Subcutaneous abdominal adipose tissue (tissue), 5 donors: ENCODE data around the gene CGAS.
"Not testable (repeated sequence)": the region's sequence is repeated elsewhere in the genome, so short reads cannot be mapped to it uniquely, and the experiment has no call there.

Source experiments
- H3K27ac ChIP-seq: one replicate; pipeline ENCODE4 v1.7.0; 2013; ENCODE audit warnings: low read depth, mild to moderate bottlenecking, inconsistent platforms, low read length, moderate library complexity
- H3K27me3 ChIP-seq, 5 donors: one replicate each; pipeline ENCODE4 v1.7.0; 2013; ENCODE audit warnings: low read length in 5 of 5, inconsistent platforms in 1 of 5; ENCODE audit not compliant: control insufficient read depth in 5 of 5, insufficient read depth in 4 of 5
- H3K36me3 ChIP-seq, 5 donors: one replicate each; pipeline ENCODE4 v1.7.0; 2013; ENCODE audit warnings: low read length in 5 of 5; ENCODE audit not compliant: control insufficient read depth in 5 of 5, insufficient read depth in 5 of 5
- H3K4me1 ChIP-seq, 5 donors: one replicate each; pipeline ENCODE4 v1.7.0; 2013; ENCODE audit warnings: low read length in 5 of 5, mild to moderate bottlenecking in 3 of 5, moderate library complexity in 1 of 5; ENCODE audit not compliant: control insufficient read depth in 5 of 5, insufficient read depth in 5 of 5
- H3K4me3 ChIP-seq, 5 donors: one replicate each; pipeline ENCODE4 v1.7.0; 2013; ENCODE audit warnings: low read length in 5 of 5, low read depth in 1 of 5
- H3K9ac ChIP-seq, 5 donors: one replicate each; pipeline ENCODE4 v1.7.0; 2013; ENCODE audit warnings: low read length in 5 of 5, mild to moderate bottlenecking in 4 of 5, moderate library complexity in 3 of 5
- H3K9me3 ChIP-seq, 5 donors: one replicate each; pipeline ENCODE4 v1.7.0; 2013; ENCODE audit warnings: low read length in 5 of 5; ENCODE audit not compliant: control insufficient read depth in 5 of 5
- donor health status: healthy.
- donor health status: healthy.
- donor health status: healthy.
- donor health status: healthy.
- donor health status: healthy.

CGAS gene

GRCh38 chr6:73400656-73401055 is 51.4 kb downstream of the CGAS start:
- Histone ChIP-seq H3K9ac (no peak overlapping the region), H3K27me3 (no peaks in the 10 kb centered on the region), H3K9me3 (no peaks in the 10 kb centered on the region), H3K4me1 (peaks cover 0 to 3% (median 0%) of the 10 kb centered on the region in 5 donors), H3K27ac (no peak overlapping the region), H3K4me3 (no peak overlapping the region), H3K36me3 (no peaks in the 10 kb centered on the region)

GRCh38 chr6:73395875-73396274 is 56.2 kb downstream of the CGAS start:
- Histone ChIP-seq H3K9ac (no peak overlapping the region), H3K27ac (no peak overlapping the region), H3K36me3 (no peaks in the 10 kb centered on the region), H3K27me3 (peaks cover 0 to 3% (median 0%) of the 10 kb centered on the region in 5 donors), H3K4me1 (peaks cover 0 to 3% (median 0%) of the 10 kb centered on the region in 5 donors), H3K9me3 (no peaks in the 10 kb centered on the region), H3K4me3 (no peak overlapping the region)

GRCh38 chr6:73394577-73395354 is 57.3 kb downstream of the CGAS start, which contains the start of gene DDX43:
DDX43 (plus strand) TSS chr6:73394828; CDS start chr6:73394906, 78 bp downstream.
- H3K9ac ChIP-seq = peak within 1 kb of the TSS in 1 of 5 donors; percentile 26

GRCh38 chr6:73393278-73393677 is 58.8 kb downstream of the CGAS start:
- H3K36me3 ChIP-seq = no peaks in the 10 kb centered on the region
- H3K9ac ChIP-seq = no peak overlapping the region
- H3K4me3 ChIP-seq = no peak overlapping the region
- H3K9me3 ChIP-seq = no peaks in the 10 kb centered on the region
- H3K27me3 ChIP-seq = peaks cover 0 to 3% (median 0%) of the 10 kb centered on the region in 5 donors
- peaks cover 2 to 11% (median 7%) of the 10 kb centered on the region in 5 donors for H3K4me1 ChIP-seq
- H3K27ac ChIP-seq = no peak overlapping the region

More at GRCh38 chr6:73394577-73395354, 57.3 kb downstream of the CGAS start, which contains the start of gene DDX43:
- peaks cover 0 to 3% (median 0%) of the 10 kb centered on the region in 5 donors for H3K4me1 ChIP-seq
- H3K27ac ChIP-seq = no peak within 1 kb of the TSS
- peaks cover 0 to 3% (median 0%) of the 10 kb centered on the region in 5 donors for H3K27me3 ChIP-seq
- peak within 1 kb of the TSS in 3 of 5 donors; percentile 28 to 42 (median 29) for H3K4me3 ChIP-seq
- H3K9me3 ChIP-seq = no peaks in the 10 kb centered on the region
- no peaks in the 10 kb centered on the region for H3K36me3 ChIP-seq

GRCh38 chr6:73392188-73392587 is 59.9 kb downstream of the CGAS start:
- not testable (repeated sequence) for H3K36me3 ChIP-seq, H3K9ac ChIP-seq, H3K4me3 ChIP-seq, H3K27ac ChIP-seq, H3K9me3 ChIP-seq, H3K27me3 ChIP-seq
- H3K4me1 ChIP-seq = peaks cover 2 to 12% (median 8%) of the 10 kb centered on the region in 5 donors

GRCh38 chr6:73391675-73392074 is 60.4 kb downstream of the CGAS start:
- peaks cover 2 to 12% (median 8%) of the 10 kb centered on the region in 5 donors for H3K4me1 ChIP-seq
- peaks cover 0 to 3% (median 0%) of the 10 kb centered on the region in 5 donors for H3K27me3 ChIP-seq
- H3K4me3 ChIP-seq = no peak overlapping the region
- H3K9ac ChIP-seq = no peak overlapping the region
- no peaks in the 10 kb centered on the region for H3K9me3 ChIP-seq
- no peak overlapping the region for H3K27ac ChIP-seq
- H3K36me3 ChIP-seq = no peaks in the 10 kb centered on the region

- Histone ChIP-seq H3K36me3 (no peaks in the 10 kb centered on the region), H3K27ac (no peak overlapping the region), H3K4me1 (peaks cover 2 to 12% (median 8%) of the 10 kb centered on the region in 5 donors), H3K9ac (no peak overlapping the region), H3K4me3 (no peak overlapping the region), H3K27me3 (peaks cover 0 to 3% (median 0%) of the 10 kb centered on the region in 5 donors), H3K9me3 (no peaks in the 10 kb centered on the region)
These were observed 62.2 kb downstream of the CGAS start for GRCh38 chr6:73389854-73390253.

- Histone ChIP-seq H3K4me3 (peak overlapping the region; percentile 71 to 83 (median 78)), H3K9me3 (no peaks in the 10 kb centered on the region), H3K27me3 (no peaks in the 10 kb centered on the region), H3K4me1 (peaks cover 0 to 12% (median 8%) of the 10 kb centered on the region in 5 donors), H3K36me3 (no peaks in the 10 kb centered on the region), H3K9ac (peak overlapping the region; percentile 25 to 80 (median 67)), H3K27ac (peak overlapping the region; percentile 50)
These were observed 63.1 kb downstream of the CGAS start for GRCh38 chr6:73388800-73389512.

- no peaks in the 10 kb centered on the region for H3K9me3 ChIP-seq
- H3K9ac ChIP-seq = peak overlapping the region in 4 of 5 donors; percentile 25 to 80 (median 72)
- H3K27ac ChIP-seq = no peak overlapping the region
- no peaks in the 10 kb centered on the region for H3K36me3 ChIP-seq
- H3K27me3 ChIP-seq = no peaks in the 10 kb centered on the region
- H3K4me3 ChIP-seq = peak overlapping the region; percentile 71 to 83 (median 78)
- peaks cover 0 to 12% (median 8%) of the 10 kb centered on the region in 5 donors for H3K4me1 ChIP-seq
These were observed 63.7 kb downstream of the CGAS start for GRCh38 chr6:73388433-73388799.
